Measurements from ENCODE around the gene RPS4Y2.

The RPS4Y2 gene

DNA sequence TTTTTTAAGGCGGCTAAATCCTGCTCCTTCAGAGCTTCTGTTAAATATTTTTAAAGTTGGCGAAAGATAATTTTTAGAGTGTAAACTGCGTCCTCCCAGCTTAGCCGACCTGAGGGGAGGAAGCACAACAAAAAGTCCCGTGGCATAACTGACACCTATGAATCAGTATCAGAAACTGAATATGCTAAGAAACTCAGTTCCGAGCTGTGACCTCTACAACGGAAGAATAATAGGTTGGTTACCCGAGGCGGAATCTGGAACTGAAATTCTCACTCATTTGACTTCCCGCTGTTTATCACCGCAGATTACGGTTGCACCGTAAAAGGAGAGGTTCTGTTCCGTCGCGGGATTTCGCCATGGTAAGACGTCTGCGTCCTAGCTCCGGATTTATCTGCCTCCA lies at the start of gene RPS4Y2:
Gene RPS4Y2, plus strand, starts transcription at position 301 of the 400 bp plus-strand sequence. Its CDS starts 56 bp downstream, at position 357.
- H3K9me3 ChIP-seq = no peaks in the 10 kb centered on the region
- no peaks in the 10 kb centered on the region for H3K4me1 ChIP-seq (ENCODE audit: control insufficient read depth in 1 of 2, insufficient read depth in 1 of 2, low read depth in 1 of 2, low read length in 1 of 2)
- TF ChIP-seq, protein P1, sequence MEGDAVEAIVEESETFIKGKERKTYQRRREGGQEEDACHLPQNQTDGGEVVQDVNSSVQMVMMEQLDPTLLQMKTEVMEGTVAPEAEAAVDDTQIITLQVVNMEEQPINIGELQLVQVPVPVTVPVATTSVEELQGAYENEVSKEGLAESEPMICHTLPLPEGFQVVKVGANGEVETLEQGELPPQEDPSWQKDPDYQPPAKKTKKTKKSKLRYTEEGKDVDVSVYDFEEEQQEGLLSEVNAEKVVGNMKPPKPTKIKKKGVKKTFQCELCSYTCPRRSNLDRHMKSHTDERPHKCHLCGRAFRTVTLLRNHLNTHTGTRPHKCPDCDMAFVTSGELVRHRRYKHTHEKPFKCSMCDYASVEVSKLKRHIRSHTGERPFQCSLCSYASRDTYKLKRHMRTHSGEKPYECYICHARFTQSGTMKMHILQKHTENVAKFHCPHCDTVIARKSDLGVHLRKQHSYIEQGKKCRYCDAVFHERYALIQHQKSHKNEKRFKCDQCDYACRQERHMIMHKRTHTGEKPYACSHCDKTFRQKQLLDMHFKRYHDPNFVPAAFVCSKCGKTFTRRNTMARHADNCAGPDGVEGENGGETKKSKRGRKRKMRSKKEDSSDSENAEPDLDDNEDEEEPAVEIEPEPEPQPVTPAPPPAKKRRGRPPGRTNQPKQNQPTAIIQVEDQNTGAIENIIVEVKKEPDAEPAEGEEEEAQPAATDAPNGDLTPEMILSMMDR (IDR thresholded peaks at IDR 0.05) = no peak
- no peak within 1 kb of the TSS for H3K4me3 ChIP-seq (ENCODE audit: low read depth in 1 of 2, low read length in 1 of 2)
- H3K27me3 ChIP-seq = no peaks in the 10 kb centered on the region
- H3K27ac ChIP-seq = no peak within 1 kb of the TSS
- H3K36me3 ChIP-seq = no peaks in the 10 kb centered on the region

DNA sequence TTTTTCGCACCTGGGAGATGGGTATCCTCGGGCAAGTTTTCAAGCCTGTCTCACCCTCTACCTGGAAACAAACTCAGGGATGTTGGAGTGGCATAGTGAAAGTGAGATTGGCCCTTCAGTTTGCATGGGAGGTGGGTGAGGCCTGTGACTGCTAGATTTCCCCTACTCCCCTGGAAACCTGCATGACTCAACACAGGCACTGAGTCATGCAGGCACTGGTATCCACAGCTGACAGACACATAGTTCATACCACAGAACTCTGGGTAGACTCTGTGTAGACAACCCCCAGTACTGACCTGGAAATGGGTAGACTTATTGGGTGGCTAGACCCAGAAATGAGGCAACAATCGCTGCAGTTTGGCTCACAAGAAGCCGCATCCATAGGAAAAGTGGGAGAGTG lies 41.5 kb upstream of the RPS4Y2 start:
- TF ChIP-seq, protein P1 (IDR thresholded peaks at IDR 0.05) = no peak

DNA sequence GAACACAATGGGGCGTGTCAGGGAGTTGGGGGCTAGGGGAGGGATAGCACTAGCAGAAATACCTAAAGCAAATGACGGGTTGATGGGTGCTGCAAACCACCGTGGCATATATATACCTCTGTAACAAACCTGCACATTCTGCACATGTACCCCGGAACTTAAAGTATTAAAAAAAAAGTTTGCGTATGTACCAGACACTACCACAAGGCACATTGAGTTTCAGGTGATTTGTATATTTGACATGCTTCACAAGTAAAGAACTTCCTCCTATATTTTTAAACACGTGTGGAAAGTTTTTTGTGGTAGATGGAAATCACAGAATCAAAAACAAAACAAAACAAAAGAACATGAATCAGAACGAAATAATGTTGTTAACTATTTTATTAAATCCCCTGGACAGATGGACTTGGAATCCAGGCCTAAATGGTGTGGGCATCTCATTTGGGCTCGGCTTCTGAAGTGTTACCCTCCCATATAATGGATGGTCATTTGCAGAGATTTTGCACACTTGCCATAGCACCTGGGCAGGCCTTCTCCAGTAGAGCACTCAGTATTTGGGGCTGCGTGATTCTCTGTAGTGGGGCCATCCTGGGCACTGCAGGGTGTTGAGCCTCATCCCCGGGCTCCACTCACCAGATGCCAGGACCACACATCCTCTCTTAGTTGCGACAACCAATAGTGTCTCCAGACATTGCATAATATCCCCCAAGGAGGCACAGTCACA lies 29.6 kb upstream of the RPS4Y2 start:
- Histone ChIP-seq H3K27ac (no peak overlapping the region), H3K27me3 (no peaks in the 10 kb centered on the region), H3K9me3 (no peaks in the 10 kb centered on the region), H3K4me3 (ENCODE audit: low read depth in 1 of 2, low read length in 1 of 2) (no peak overlapping the region), H3K36me3 (no peaks in the 10 kb centered on the region), H3K4me1 (ENCODE audit: control insufficient read depth in 1 of 2, insufficient read depth in 1 of 2, low read depth in 1 of 2, low read length in 1 of 2) (no peaks in the 10 kb centered on the region)
- TF ChIP-seq, protein P1 (IDR thresholded peaks at IDR 0.05) = no peak

More for the DNA sequence above, 41.5 kb upstream of the RPS4Y2 start:
- Histone ChIP-seq H3K9me3 (no peaks in the 10 kb centered on the region), H3K4me1 (ENCODE audit: control insufficient read depth in 1 of 2, insufficient read depth in 1 of 2, low read depth in 1 of 2, low read length in 1 of 2) (no peaks in the 10 kb centered on the region), H3K27ac (no peak overlapping the region), H3K36me3 (no peaks in the 10 kb centered on the region), H3K27me3 (no peaks in the 10 kb centered on the region), H3K4me3 (ENCODE audit: low read depth in 1 of 2, low read length in 1 of 2) (no peak overlapping the region)

DNA sequence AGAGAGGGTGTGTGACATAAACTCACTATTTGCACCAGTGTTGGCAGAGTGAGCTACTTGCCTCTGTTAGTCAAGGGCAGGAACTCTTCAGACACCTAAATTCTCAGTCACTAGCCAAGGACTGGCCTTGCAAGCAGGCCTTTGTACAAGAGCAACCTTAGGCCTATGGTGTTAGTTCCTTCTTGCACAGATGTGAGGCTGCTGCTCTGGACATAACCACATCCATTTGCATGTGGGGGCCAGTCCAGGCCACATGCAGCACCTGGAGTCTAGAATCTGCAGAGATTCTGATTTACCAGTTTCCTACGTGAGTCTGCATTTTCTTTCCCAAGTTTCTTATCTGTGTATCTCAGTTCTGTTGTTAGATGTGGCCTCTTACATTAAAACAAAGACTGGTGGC lies 20.7 kb upstream of the RPS4Y2 start:
- H3K9me3 ChIP-seq = no peaks in the 10 kb centered on the region
- TF ChIP-seq, protein P1 (IDR thresholded peaks at IDR 0.05) = no peak
- H3K36me3 ChIP-seq = peaks cover 3% of the 10 kb centered on the region
- H3K27me3 ChIP-seq = no peaks in the 10 kb centered on the region
- H3K4me3 ChIP-seq (ENCODE audit: low read depth in 1 of 2, low read length in 1 of 2) = no peak overlapping the region
- no peaks in the 10 kb centered on the region for H3K4me1 ChIP-seq (ENCODE audit: control insufficient read depth in 1 of 2, insufficient read depth in 1 of 2, low read depth in 1 of 2, low read length in 1 of 2)
- H3K27ac ChIP-seq = no peak overlapping the region

DNA sequence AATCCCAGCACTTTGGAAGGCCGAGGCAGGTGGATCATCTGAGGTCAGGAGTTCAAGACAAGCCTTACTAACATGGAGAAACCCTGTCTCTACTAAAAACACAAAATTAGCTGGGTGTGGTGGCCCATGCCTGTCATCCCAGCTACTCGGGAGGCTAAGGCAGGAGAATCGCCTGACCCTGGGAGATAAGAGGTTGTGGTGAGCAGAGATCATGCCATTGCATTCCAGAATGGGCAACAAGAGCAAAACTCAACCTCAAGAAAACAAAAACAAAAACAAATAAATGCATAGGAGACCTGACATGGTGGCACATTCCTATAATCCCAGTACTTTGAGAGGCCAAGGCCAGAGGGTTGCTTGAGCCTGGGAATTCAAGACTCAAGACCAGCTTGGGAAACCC lies 16.1 kb upstream of the RPS4Y2 start:
- H3K27me3 ChIP-seq = no peaks in the 10 kb centered on the region
- no peak overlapping the region for H3K27ac ChIP-seq
- TF ChIP-seq, protein P1 (IDR thresholded peaks at IDR 0.05) = no peak
- peaks cover under 1% of the 10 kb centered on the region for H3K36me3 ChIP-seq
- H3K4me3 ChIP-seq (ENCODE audit: low read depth in 1 of 2, low read length in 1 of 2) = no peak overlapping the region
- no peaks in the 10 kb centered on the region for H3K9me3 ChIP-seq
- H3K4me1 ChIP-seq (ENCODE audit: control insufficient read depth in 1 of 2, insufficient read depth in 1 of 2, low read depth in 1 of 2, low read length in 1 of 2) = no peaks in the 10 kb centered on the region

Measured in neutrophil (primary cell).